HG02610 (cell line): ENCODE data around the gene RPS14.
"Not testable (repeated sequence)": the region's sequence is repeated elsewhere in the genome, so short reads cannot be mapped to it uniquely, and the experiment has no call there.

Source experiments
- ATAC-seq: cut with Tn5 transposase; IDR thresholded peaks from one replicate; pipeline ENCODE4 v1.9.1; 2021; ENCODE audit warnings: mild to moderate bottlenecking, moderate library complexity; ENCODE audit not compliant: unreplicated experiment

The RPS14 gene

GRCh38 chr5:150447188-150447587, 2.4 kb downstream of the RPS14 start:
- ATAC-seq: no peak

- ATAC-seq: no peak
These were observed 3.0 kb downstream of the RPS14 start for GRCh38 chr5:150446583-150446982.

- no peak for ATAC-seq
These were observed 3.5 kb downstream of the RPS14 start for GRCh38 chr5:150446088-150446487.

GRCh38 chr5:150444770-150445169, 4.8 kb downstream of the RPS14 start:
- ATAC-seq: no peak

- no peak for ATAC-seq
These were observed 6.1 kb downstream of the RPS14 start for GRCh38 chr5:150443242-150444075.

GRCh38 chr5:150442699-150443080, 6.8 kb downstream of the RPS14 start:
- ATAC-seq: no peak

- ATAC-seq: no peak
These were observed 7.5 kb downstream of the RPS14 start for GRCh38 chr5:150441813-150442698.

GRCh38 chr5:150440948-150441812, 8.4 kb downstream of the RPS14 start:
- no peak for ATAC-seq

- ATAC-seq: no peak
These were observed 10.5 kb downstream of the RPS14 start for GRCh38 chr5:150438873-150439546.

GRCh38 chr5:150436141-150436680, 13.3 kb downstream of the RPS14 start:
- ATAC-seq: peak; percentile 86

- no peak for ATAC-seq
These were observed 15.1 kb downstream of the RPS14 start for GRCh38 chr5:150434464-150434863.

- no peak for ATAC-seq
These were observed 18.0 kb downstream of the RPS14 start for GRCh38 chr5:150431574-150431973.

- no peak for ATAC-seq
These were observed 18.5 kb downstream of the RPS14 start for GRCh38 chr5:150431048-150431447.

- ATAC-seq: peak; percentile 53
These were observed 20.1 kb downstream of the RPS14 start for GRCh38 chr5:150429410-150429873.

- no peak for ATAC-seq
These were observed 20.6 kb downstream of the RPS14 start for GRCh38 chr5:150428978-150429377.

GRCh38 chr5:150428106-150428876, 21.2 kb downstream of the RPS14 start:
- no peak for ATAC-seq

- ATAC-seq: not testable (repeated sequence)
These were observed 23.4 kb downstream of the RPS14 start for GRCh38 chr5:150426165-150426564.

- no peak for ATAC-seq
These were observed 26.8 kb downstream of the RPS14 start for GRCh38 chr5:150422758-150423157.

- ATAC-seq: no peak
These were observed 27.5 kb downstream of the RPS14 start for GRCh38 chr5:150422075-150422474.
